ENCODE measurements around the gene SMAD5.

SMAD5 gene

DNA sequence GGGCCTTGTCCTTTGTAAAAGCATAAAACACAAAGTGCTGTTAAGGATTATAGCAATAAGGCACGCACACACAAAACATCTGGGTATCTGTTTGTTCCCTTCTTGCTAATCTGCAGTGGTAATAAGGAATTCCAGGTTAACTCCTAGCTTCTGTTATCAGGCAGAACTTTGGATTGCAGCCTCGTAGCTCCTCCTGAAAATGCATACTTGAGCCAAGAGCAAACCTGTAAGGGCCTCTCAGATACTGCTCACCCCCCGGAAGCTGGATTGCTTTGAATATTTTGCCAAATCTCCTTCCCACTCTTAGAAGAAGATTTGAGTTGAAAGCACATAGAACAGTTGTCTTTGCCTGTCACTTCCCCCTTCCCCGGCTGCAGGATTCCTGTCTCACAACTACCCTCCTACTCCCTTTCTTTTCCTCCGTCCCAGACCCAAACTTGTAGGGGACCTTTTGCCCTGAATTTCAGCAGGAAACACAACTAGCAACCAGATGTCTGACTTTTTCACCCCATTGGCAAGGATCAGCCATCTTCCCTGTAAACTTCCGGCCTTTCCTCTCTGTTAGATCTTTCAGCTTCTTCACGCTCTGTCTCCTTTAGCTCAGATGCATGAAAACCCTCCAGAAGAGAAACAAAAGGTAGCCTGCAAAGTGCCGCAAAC is 28.2 kb upstream of the SMAD5 start:
- H3K79me2 ChIP-seq (ENCODE audit: control insufficient read depth, insufficient read depth, low read length, poor library complexity), result no peaks in the 10 kb centered on the region
- WGBS (ENCODE audit: extremely low coverage, insufficient coverage, insufficient read length), result no CpG with 5 or more reads among the region's 8 CpGs
- H3K4me2 ChIP-seq (ENCODE audit: low read length), result no peak overlapping the region
- H3K14ac ChIP-seq (ENCODE audit: low read length), result no peak overlapping the region
- no peak overlapping the region for H2AK5ac ChIP-seq (ENCODE audit: low read length)
- no peak overlapping the region for H3K4ac ChIP-seq (ENCODE audit: low read depth, low read length)
- no peak overlapping the region for H4K91ac ChIP-seq (ENCODE audit: low read depth, low read length)
- no peak overlapping the region for H3K4me3 ChIP-seq (ENCODE audit: low read depth, low read length)
- H3K23ac ChIP-seq (ENCODE audit: low read length), result no peak overlapping the region
- no peaks in the 10 kb centered on the region for H3K36me3 ChIP-seq (ENCODE audit: control insufficient read depth in 1 of 2, insufficient read depth in 2 of 2, low read length in 2 of 2)
- no peak overlapping the region for H3K27ac ChIP-seq (ENCODE audit: low read depth, low read length)
- H3K79me1 ChIP-seq (ENCODE audit: low read length), result no peaks in the 10 kb centered on the region
- no peak overlapping the region for H2BK5ac ChIP-seq (ENCODE audit: low read depth, low read length, poor library complexity)
- no peak overlapping the region for H4K8ac ChIP-seq (ENCODE audit: low read depth, low read length)
- H3K18ac ChIP-seq (ENCODE audit: low read length), result no peak overlapping the region
- H3K27me3 ChIP-seq (ENCODE audit: insufficient read depth, low read length), result no peaks in the 10 kb centered on the region
- no peak overlapping the region for H2AFZ ChIP-seq (ENCODE audit: insufficient read depth, low read length, poor library complexity)
- H2BK120ac ChIP-seq (ENCODE audit: insufficient read depth, low read length, poor library complexity), result no peak overlapping the region
- no peak for DNase-seq
- H2BK12ac ChIP-seq (ENCODE audit: low read length), result no peak overlapping the region
- no peaks in the 10 kb centered on the region for H3K9me3 ChIP-seq (ENCODE audit: insufficient read depth, low read depth, low read length)
- no peak overlapping the region for H4K12ac ChIP-seq (ENCODE audit: low read depth, low read length)
- H3K4me1 ChIP-seq (ENCODE audit: control insufficient read depth in 1 of 2, insufficient read depth in 2 of 2, low read length in 2 of 2), result peaks cover 0 to 2% of the 10 kb centered on the region in 2 experiments
- no peak overlapping the region for H3K9ac ChIP-seq (ENCODE audit: low read length)

DNA sequence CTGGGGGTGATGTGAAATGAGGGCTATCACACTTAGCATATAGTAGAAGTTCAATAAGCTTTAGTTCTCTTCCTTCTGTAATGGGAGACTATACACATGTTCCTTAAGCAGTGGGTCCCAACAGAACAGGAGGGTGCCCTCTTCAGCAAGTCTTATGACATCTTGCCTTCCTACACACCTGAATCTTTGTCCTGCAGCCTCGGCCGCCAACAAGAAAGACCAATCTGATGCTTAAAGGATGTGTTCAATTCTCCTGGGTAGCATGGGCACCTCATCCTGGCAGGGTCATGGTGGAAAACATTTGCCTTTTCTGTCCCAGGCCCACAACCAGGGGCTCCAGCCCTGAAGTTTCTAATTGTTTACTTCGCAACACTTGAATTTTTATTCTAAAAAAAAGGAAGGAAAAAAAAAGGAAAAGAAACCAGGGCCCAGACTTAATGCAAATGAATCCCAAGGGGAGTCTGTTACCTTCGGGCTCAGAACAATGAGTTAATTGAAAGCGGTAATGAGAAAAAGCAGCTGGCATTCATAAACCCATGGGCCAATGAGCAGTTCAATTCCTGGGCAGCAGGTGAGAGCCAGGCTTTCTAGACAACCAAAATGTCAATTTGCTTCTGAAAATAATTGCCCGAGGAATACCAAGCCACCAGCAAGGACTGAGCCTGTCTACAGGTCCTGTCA is 26.2 kb upstream of the SMAD5 start:
- Histone ChIP-seq H3K23ac (ENCODE audit: low read length) (no peak overlapping the region), H3K27ac (ENCODE audit: low read depth, low read length) (no peak overlapping the region), H2AK5ac (ENCODE audit: low read length) (no peak overlapping the region), H3K36me3 (ENCODE audit: control insufficient read depth in 1 of 2, insufficient read depth in 2 of 2, low read length in 2 of 2) (no peaks in the 10 kb centered on the region), H3K4me2 (ENCODE audit: low read length) (no peak overlapping the region), H2BK120ac (ENCODE audit: insufficient read depth, low read length, poor library complexity) (no peak overlapping the region), H3K9me3 (ENCODE audit: insufficient read depth, low read depth, low read length) (no peaks in the 10 kb centered on the region), H3K18ac (ENCODE audit: low read length) (no peak overlapping the region), H2AFZ (ENCODE audit: insufficient read depth, low read length, poor library complexity) (no peak overlapping the region), H3K27me3 (ENCODE audit: insufficient read depth, low read length) (no peaks in the 10 kb centered on the region), H4K91ac (ENCODE audit: low read depth, low read length) (no peak overlapping the region), H2BK5ac (ENCODE audit: low read depth, low read length, poor library complexity) (no peak overlapping the region), H3K4ac (ENCODE audit: low read depth, low read length) (no peak overlapping the region), H2BK12ac (ENCODE audit: low read length) (no peak overlapping the region), H3K4me3 (ENCODE audit: low read depth, low read length) (no peak overlapping the region), H3K79me1 (ENCODE audit: low read length) (no peaks in the 10 kb centered on the region), H4K8ac (ENCODE audit: low read depth, low read length) (no peak overlapping the region), H4K12ac (ENCODE audit: low read depth, low read length) (no peak overlapping the region), H3K14ac (ENCODE audit: low read length) (no peak overlapping the region), H3K79me2 (ENCODE audit: control insufficient read depth, insufficient read depth, low read length, poor library complexity) (no peaks in the 10 kb centered on the region), H3K9ac (ENCODE audit: low read length) (no peak overlapping the region), H3K4me1 (ENCODE audit: control insufficient read depth in 1 of 2, insufficient read depth in 2 of 2, low read length in 2 of 2) (peaks cover 0 to 2% of the 10 kb centered on the region in 2 experiments)
- no peak for DNase-seq
- WGBS (ENCODE audit: extremely low coverage, insufficient coverage, insufficient read length), result no CpG with 5 or more reads among the region's 6 CpGs

DNA sequence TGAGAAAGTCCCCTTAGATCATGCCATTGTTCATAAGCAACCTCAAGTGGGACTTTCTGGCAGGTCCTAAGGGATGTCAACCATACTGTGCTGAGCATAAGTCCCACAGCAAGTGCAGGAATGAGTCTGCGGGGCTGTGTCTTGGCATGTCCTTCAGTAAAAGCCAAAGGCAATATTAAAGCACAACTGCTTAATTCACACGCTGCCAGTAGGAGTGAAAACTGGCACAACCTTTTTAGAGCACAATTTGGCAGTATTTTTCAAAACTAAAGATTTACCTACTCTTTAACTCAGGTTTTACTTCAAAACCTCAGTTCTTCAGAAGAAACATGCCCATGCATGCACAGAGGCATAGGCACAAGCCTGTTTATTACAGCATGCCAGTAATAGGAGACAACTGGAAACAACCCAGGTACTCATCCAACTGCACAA is 24.4 kb upstream of the SMAD5 start:
- Histone ChIP-seq H2BK120ac (ENCODE audit: insufficient read depth, low read length, poor library complexity) (peak overlapping the region; percentile 54), H3K27ac (ENCODE audit: low read depth, low read length) (no peak overlapping the region), H3K4me3 (ENCODE audit: low read depth, low read length) (no peak overlapping the region), H3K18ac (ENCODE audit: low read length) (no peak overlapping the region), H3K79me2 (ENCODE audit: control insufficient read depth, insufficient read depth, low read length, poor library complexity) (no peaks in the 10 kb centered on the region), H3K4me2 (ENCODE audit: low read length) (no peak overlapping the region), H3K4me1 (ENCODE audit: control insufficient read depth in 1 of 2, insufficient read depth in 2 of 2, low read length in 2 of 2) (peaks cover 0 to 2% of the 10 kb centered on the region in 2 experiments), H2BK12ac (ENCODE audit: low read length) (no peak overlapping the region), H3K14ac (ENCODE audit: low read length) (no peak overlapping the region), H3K79me1 (ENCODE audit: low read length) (no peaks in the 10 kb centered on the region), H3K36me3 (ENCODE audit: control insufficient read depth in 1 of 2, insufficient read depth in 2 of 2, low read length in 2 of 2) (no peaks in the 10 kb centered on the region), H3K4ac (ENCODE audit: low read depth, low read length) (no peak overlapping the region), H4K12ac (ENCODE audit: low read depth, low read length) (no peak overlapping the region), H4K91ac (ENCODE audit: low read depth, low read length) (no peak overlapping the region), H2BK5ac (ENCODE audit: low read depth, low read length, poor library complexity) (no peak overlapping the region), H3K23ac (ENCODE audit: low read length) (no peak overlapping the region), H2AK5ac (ENCODE audit: low read length) (no peak overlapping the region), H3K9me3 (ENCODE audit: insufficient read depth, low read depth, low read length) (no peaks in the 10 kb centered on the region), H3K27me3 (ENCODE audit: insufficient read depth, low read length) (no peaks in the 10 kb centered on the region), H2AFZ (ENCODE audit: insufficient read depth, low read length, poor library complexity) (no peak overlapping the region), H4K8ac (ENCODE audit: low read depth, low read length) (no peak overlapping the region), H3K9ac (ENCODE audit: low read length) (no peak overlapping the region)
- WGBS (ENCODE audit: extremely low coverage, insufficient coverage, insufficient read length), result no CpG with 5 or more reads among the region's 2 CpGs
- DNase-seq, result no peak

DNA sequence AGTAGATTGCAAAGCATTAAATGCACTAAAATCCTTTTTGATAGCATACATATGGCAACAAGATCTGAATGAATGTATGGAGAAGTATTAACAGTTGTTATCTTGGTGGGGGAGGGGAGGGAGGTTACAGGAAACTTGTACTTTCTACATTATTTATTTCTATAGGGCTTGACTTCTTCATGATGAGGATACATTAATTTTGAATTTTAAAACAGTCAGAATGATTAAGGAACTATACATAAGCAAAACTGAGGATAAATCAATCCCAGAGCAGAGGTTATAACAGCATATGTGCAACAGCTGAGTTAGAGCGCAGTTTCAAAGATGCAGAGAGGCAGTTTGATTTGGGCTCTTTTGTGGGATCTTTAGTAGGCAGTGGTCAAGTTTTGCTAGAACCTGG is 23.9 kb upstream of the SMAD5 start:
- Histone ChIP-seq H3K14ac (ENCODE audit: low read length) (no peak overlapping the region), H4K12ac (ENCODE audit: low read depth, low read length) (no peak overlapping the region), H2BK12ac (ENCODE audit: low read length) (no peak overlapping the region), H3K9me3 (ENCODE audit: insufficient read depth, low read depth, low read length) (peaks cover 1% of the 10 kb centered on the region), H3K4ac (ENCODE audit: low read depth, low read length) (no peak overlapping the region), H2AK5ac (ENCODE audit: low read length) (no peak overlapping the region), H4K91ac (ENCODE audit: low read depth, low read length) (no peak overlapping the region), H3K4me3 (ENCODE audit: low read depth, low read length) (no peak overlapping the region), H3K9ac (ENCODE audit: low read length) (no peak overlapping the region), H3K4me1 (ENCODE audit: control insufficient read depth in 1 of 2, insufficient read depth in 2 of 2, low read length in 2 of 2) (peaks cover 0 to 2% of the 10 kb centered on the region in 2 experiments), H2BK120ac (ENCODE audit: insufficient read depth, low read length, poor library complexity) (no peak overlapping the region), H2AFZ (ENCODE audit: insufficient read depth, low read length, poor library complexity) (no peak overlapping the region), H3K79me1 (ENCODE audit: low read length) (no peaks in the 10 kb centered on the region), H4K8ac (ENCODE audit: low read depth, low read length) (no peak overlapping the region), H3K23ac (ENCODE audit: low read length) (no peak overlapping the region), H3K18ac (ENCODE audit: low read length) (no peak overlapping the region), H2BK5ac (ENCODE audit: low read depth, low read length, poor library complexity) (no peak overlapping the region), H3K79me2 (ENCODE audit: control insufficient read depth, insufficient read depth, low read length, poor library complexity) (no peaks in the 10 kb centered on the region), H3K27me3 (ENCODE audit: insufficient read depth, low read length) (no peaks in the 10 kb centered on the region), H3K27ac (ENCODE audit: low read depth, low read length) (no peak overlapping the region), H3K36me3 (ENCODE audit: control insufficient read depth in 1 of 2, insufficient read depth in 2 of 2, low read length in 2 of 2) (no peaks in the 10 kb centered on the region), H3K4me2 (ENCODE audit: low read length) (no peak overlapping the region)
- no peak for DNase-seq
- no CpG with 5 or more reads among the region's 1 CpG for WGBS (ENCODE audit: extremely low coverage, insufficient coverage, insufficient read length)

Data from trophoblast cell (in vitro differentiated cells and primary cell).